Adrenal gland (tissue), 5 donors: ENCODE results near the gene SSPN.

Experiments used
- CTCF ChIP-seq, 6 experiments: fragments of 450-650 bp in 4 of 6; fragments of 200-600 bp in 2 of 6; sonication (generic) in 1 of 6; IDR thresholded peaks; 1 replicate in 5 of 6; 2 replicates in 1 of 6; pipeline versions ENCODE4 v1.5.1 to v1.8.0; 2016 to 2021; ENCODE audit warnings: antibody characterized with exemption in 6 of 6, mild to moderate bottlenecking in 2 of 6, moderate library complexity in 1 of 6
- POLR2A ChIP-seq, 2 donors: fragments of 450-650 bp; IDR thresholded peaks; one replicate each; pipeline ENCODE4 v1.6.1; 2017; ENCODE audit warnings: antibody characterized with exemption in 2 of 2, mild to moderate bottlenecking in 2 of 2, moderate library complexity in 1 of 2
- donor health status: DM: no; HTN: no; CAD: no.

GRCh38 chr12:26265606-26266005, 70.2 kb downstream of the SSPN start:
- TF ChIP-seq CTCF (IDR thresholded peaks at IDR 0.05) (no peak), POLR2A (IDR thresholded peaks at IDR 0.05) (no peak)
